A549 (cell line): ENCODE measurements around the gene CACNA1E. TPM values are rescaled to one million over a fixed set of nuclear protein-coding genes. Genes with fewer than 3 reads are reported as not detected.

Source experiments
- ATAC-seq, 2 experiments: fragments of 200-7000 bp in 1 of 2; fragments of >200 bp in 1 of 2; cut with Nextera tagmentation in 1 of 2; cut with Tn5 transposase in 1 of 2; 3 replicates each; pipeline versions ENCODE4 v1.8.0 to v1.9.1; 2018 to 2020; ENCODE audit warnings: mild to moderate bottlenecking in 1 of 2, moderate library complexity in 1 of 2
- CTCF ChIA-PET: fragments of 300-600 bp; sonication (Branson Sonifier 250); formaldehyde crosslinking; extraction: SDS; loops from one replicate; lab custom pipeline; 2021; ENCODE audit warnings: antibody characterized with exemption, inconsistent platforms; lab: Yijun Ruan, JAX
- POLR2A ChIA-PET: fragments of 350-600 bp; formaldehyde crosslinking; extraction: SDS; loops from one replicate; lab custom pipeline; 2021; ENCODE audit warnings: antibody characterized with exemption, inconsistent platforms; lab: Yijun Ruan, JAX
- DNase-seq, 2 experiments: peaks; one replicate each; pipeline versions ENCODE4 v3.0.0 to v3.0.0-alpha.2; 2011 to 2016; ENCODE audit warnings: low read depth in 1 of 2, low spot score in 1 of 2
- FAIRE-seq: peaks from 2 replicates; lab custom pipeline; 2011; peaks lifted over from hg19 to GRCh38; lab: Jason Lieb, UNC
- H3K27ac ChIP-seq, 2 experiments: fragments of >200 bp; sonication (Bioruptor Twin); formaldehyde crosslinking; 3 replicates each; pipeline ENCODE4 v1.5.1; 2016 to 2017
- H3K4me1 ChIP-seq: fragments of >200 bp; sonication (Bioruptor Twin); formaldehyde crosslinking; 3 replicates; pipeline ENCODE4 v1.6.1; 2016
- H3K4me2 ChIP-seq: fragments of >200 bp; sonication (Bioruptor Twin); formaldehyde crosslinking; 3 replicates; pipeline ENCODE4 v1.6.1; 2016
- H3K4me3 ChIP-seq: fragments of >200 bp; sonication (Bioruptor Twin); formaldehyde crosslinking; 3 replicates; pipeline ENCODE4 v1.5.1; 2016
- H3K9me3 ChIP-seq: fragments of >200 bp; sonication (Bioruptor Twin); formaldehyde crosslinking; 3 replicates; pipeline ENCODE4 v1.6.1; 2016
- CEBPB ChIP-seq, 2 experiments: fragments of >200 bp in 1 of 2; sonication (Bioruptor Twin) in 1 of 2; formaldehyde crosslinking in 1 of 2; IDR thresholded peaks; 2 replicates each; pipeline ENCODE4 v1.6.1; 2012 to 2016
- CHD4 ChIP-seq: fragments of 200-600 bp; sonication (generic); IDR thresholded peaks from 2 replicates; pipeline ENCODE4 v1.6.1; 2016; ENCODE audit warnings: antibody characterized with exemption, mild to moderate bottlenecking, borderline replicate concordance
- EHF ChIP-seq: fragments of 250-450 bp; sonication (Bioruptor Pico); IDR thresholded peaks from 2 replicates; pipeline ENCODE4 v1.5.0; 2020; ENCODE audit warnings: mild to moderate bottlenecking
- EP300 ChIP-seq, 2 experiments: fragments of >200 bp; sonication (Bioruptor Twin); formaldehyde crosslinking; IDR thresholded peaks; 2 replicates in 1 of 2; 3 replicates in 1 of 2; pipeline ENCODE4 v1.6.1; 2016 to 2017
- FOSL2 ChIP-seq, 2 experiments: fragments of 450-650 bp in 1 of 2; fragments of >200 bp in 1 of 2; sonication (Bioruptor Twin) in 1 of 2; formaldehyde crosslinking; IDR thresholded peaks; 2 replicates each; pipeline versions ENCODE4 v1.5.0 to v1.6.1; 2016 to 2020; ENCODE audit warnings: mild to moderate bottlenecking in 1 of 2, moderate library complexity in 1 of 2
- GATA3 ChIP-seq: IDR thresholded peaks from 2 replicates; pipeline ENCODE4 v1.6.1; 2012; ENCODE audit warnings: borderline replicate concordance
- HEYL ChIP-seq: fragments of 250-450 bp; sonication (Bioruptor Pico); IDR thresholded peaks from 2 replicates; pipeline ENCODE4 v1.8.0; 2021; ENCODE audit warnings: mild to moderate bottlenecking, moderate library complexity
- JUN ChIP-seq, 2 experiments: fragments of >200 bp; sonication (Bioruptor Twin); formaldehyde crosslinking; IDR thresholded peaks; 2 replicates in 1 of 2; 3 replicates in 1 of 2; pipeline ENCODE4 v1.6.1; 2016 to 2017
- MAFK ChIP-seq: fragments of 450-650 bp; IDR thresholded peaks from 2 replicates; pipeline ENCODE4 v1.6.1; 2014; ENCODE audit not compliant: partially characterized antibody
- MAZ ChIP-seq: fragments of 150-350 bp; IDR thresholded peaks from 2 replicates; pipeline ENCODE4 v1.6.1; 2014; ENCODE audit warnings: antibody characterized with exemption, low read depth, low read length, borderline replicate concordance
- MYC ChIP-seq: IDR thresholded peaks from 2 replicates; pipeline ENCODE4 v1.6.1; 2012; ENCODE audit warnings: mild to moderate bottlenecking, inconsistent platforms, low read length, improper control_type of control experiment, borderline replicate concordance
- NFE2L2 ChIP-seq: fragments of 150-350 bp; conservative IDR thresholded peaks from 2 replicates; pipeline ENCODE4 v1.6.1; 2014; ENCODE audit warnings: low read length
- NR3C1 ChIP-seq: fragments of >200 bp; sonication (Bioruptor Twin); formaldehyde crosslinking; IDR thresholded peaks from 3 replicates; pipeline ENCODE4 v1.6.1; 2017
- PHF8 ChIP-seq: fragments of 200-600 bp; sonication (generic); IDR thresholded peaks from 2 replicates; pipeline ENCODE4 v1.6.1; 2016; ENCODE audit warnings: low read depth, mild to moderate bottlenecking, antibody characterized with exemption, moderate library complexity, borderline replicate concordance
- RCOR1 ChIP-seq: fragments of 150-350 bp; IDR thresholded peaks from 2 replicates; pipeline ENCODE4 v1.6.1; 2014; ENCODE audit warnings: antibody characterized with exemption, low read length, low read depth
- RFX5 ChIP-seq: fragments of 450-650 bp; IDR thresholded peaks from 2 replicates; pipeline ENCODE4 v1.7.1; 2014; ENCODE audit warnings: antibody characterized with exemption, mild to moderate bottlenecking, moderate library complexity
- RNF2 ChIP-seq: fragments of 200-600 bp; sonication (generic); IDR thresholded peaks from 2 replicates; pipeline ENCODE4 v1.6.1; 2016; ENCODE audit warnings: low read depth, mild to moderate bottlenecking, antibody characterized with exemption, moderate library complexity, borderline replicate concordance
- SMC3 ChIP-seq: fragments of >200 bp; sonication (Bioruptor Twin); formaldehyde crosslinking; IDR thresholded peaks from 3 replicates; pipeline ENCODE4 v1.6.1; 2018; ENCODE audit warnings: inconsistent platforms
- TFCP2L1 ChIP-seq: fragments of 250-450 bp; sonication (Bioruptor Pico); IDR thresholded peaks from 2 replicates; pipeline ENCODE4 v1.5.0; 2021; ENCODE audit warnings: mild to moderate bottlenecking
- WGBS: methylation state at CpG from one replicate; pipeline ENCODE4 v1.1.6; 2017; ENCODE audit errors: missing lambda C conversion rate; 5-methylcytosine and 5-hydroxymethylcytosine counted together
- polyA plus RNA-seq, 4 experiments: library from polyadenylated mRNA; depleted of rRNA in 3 of 4; stranded (reverse); fragments of >200 nt; fragmentation: RNase III in 1 of 4; extraction: RNeasy Plus Mini Kit Qiagen cat#74134 plus additional on column Dnase treatment in 1 of 4; gene quantifications; 2 replicates in 3 of 4; 3 replicates in 1 of 4; pipeline ENCODE4 v1.2.3, GENCODE V29; 2011 to 2017
- TF ChIP-seq, protein P1 (sequence below): fragments of >200 bp; sonication (Bioruptor Twin); formaldehyde crosslinking; IDR thresholded peaks from 2 replicates; pipeline ENCODE4 v1.6.1; 2016
- TF ChIP-seq, protein P2 (sequence below): fragments of >200 bp; sonication (Bioruptor Twin); formaldehyde crosslinking; IDR thresholded peaks from 3 replicates; pipeline ENCODE4 v1.5.1; 2016
- TF ChIP-seq, protein P3 (sequence below): fragments of 250-450 bp; sonication (Bioruptor Pico); IDR thresholded peaks from 2 replicates; pipeline ENCODE4 v1.5.0; 2021; ENCODE audit warnings: mild to moderate bottlenecking, moderate library complexity, borderline replicate concordance
- TF ChIP-seq, protein P4 (sequence below): IDR thresholded peaks from 2 replicates; pipeline ENCODE4 v1.6.1; 2012

Gene CACNA1E
- polyA plus RNA-seq, 2 of the 4 experiments (the other 2 are of a cell fraction): 0.01 TPM; not detected in 1

DNA sequence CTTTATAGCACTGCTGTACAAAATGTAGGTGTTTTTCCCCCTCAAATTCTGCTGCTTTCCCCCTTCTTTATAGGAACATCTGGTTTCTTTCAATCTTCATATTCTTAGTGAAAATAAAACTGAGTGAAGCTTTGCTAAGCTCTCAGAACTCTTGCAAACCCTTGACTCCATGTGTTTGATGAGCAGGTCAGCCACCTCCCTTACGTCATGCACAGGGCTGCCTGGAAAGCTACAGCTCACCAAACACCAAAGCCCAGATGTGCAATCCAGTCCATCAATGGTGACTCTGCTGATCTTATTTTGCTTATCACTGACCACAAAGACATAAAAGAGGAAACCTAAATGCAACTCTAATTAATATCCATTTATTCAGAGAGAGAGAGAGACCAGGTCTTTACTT is 5.5 kb downstream of the CACNA1E start (continued):
- TF ChIP-seq NR3C1: no peak

DNA sequence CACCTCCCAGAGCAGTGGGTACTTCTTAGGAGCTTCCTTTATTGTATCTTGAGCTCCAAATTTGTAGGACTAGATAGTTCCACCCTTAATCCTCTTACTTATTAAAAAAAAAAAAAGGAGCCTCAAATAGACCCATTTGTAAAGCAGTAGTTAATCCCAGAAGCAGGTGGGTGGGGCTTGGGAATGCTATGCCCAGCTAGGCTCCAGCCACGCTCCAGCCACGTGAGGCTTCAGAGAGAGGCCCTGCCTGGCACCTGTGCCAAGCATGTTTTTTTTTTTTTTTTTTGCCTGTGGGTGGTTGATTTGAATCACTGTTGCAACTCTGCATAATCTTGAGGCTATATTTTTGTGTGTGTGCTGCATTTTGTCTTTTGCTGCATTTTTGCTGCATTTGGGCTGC is 7.0 kb downstream of the CACNA1E start:
- TF ChIP-seq FOSL2 (IDR thresholded peaks at IDR 0.05) (no peak), FOSL2 (CRISPR knock-in tag; IDR thresholded peaks at IDR 0.05) (no peak), EHF (CRISPR knock-in tag) (no peak), RFX5 (no peak), NFE2L2 (no peak), SMC3 (no peak), HEYL (no peak), EP300 (IDR thresholded peaks at IDR 0.05) (no peak), RCOR1 (no peak), CEBPB (IDR thresholded peaks at IDR 0.05) (no peak), NR3C1 (no peak), CHD4 (no peak), TFCP2L1 (CRISPR knock-in tag) (no peak), MAFK (no peak)
- TF ChIP-seq, protein P1, sequence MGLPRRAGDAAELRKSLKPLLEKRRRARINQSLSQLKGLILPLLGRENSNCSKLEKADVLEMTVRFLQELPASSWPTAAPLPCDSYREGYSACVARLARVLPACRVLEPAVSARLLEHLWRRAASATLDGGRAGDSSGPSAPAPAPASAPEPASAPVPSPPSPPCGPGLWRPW: no peak
- Histone ChIP-seq H3K27ac (no peak overlapping the region), H3K9me3 (no peaks in the 10 kb centered on the region), H3K4me1 (no peaks in the 10 kb centered on the region), H3K4me3 (no peak overlapping the region), H3K4me2 (no peak overlapping the region)
- no peak for DNase-seq
- FAIRE-seq: no peak
- WGBS: 0% methylated on average over 2 of the region's 2 CpGs
- CTCF ChIA-PET: interaction anchor here (0.7 to 2.5 kb wide), 5 partner anchors 10 to 446 kb away, joined by 3 to 10 read pairs (median 4); no protein-coding TSS in a partner anchor
- POLR2A ChIA-PET: no interaction called here
- no peak for ATAC-seq

DNA sequence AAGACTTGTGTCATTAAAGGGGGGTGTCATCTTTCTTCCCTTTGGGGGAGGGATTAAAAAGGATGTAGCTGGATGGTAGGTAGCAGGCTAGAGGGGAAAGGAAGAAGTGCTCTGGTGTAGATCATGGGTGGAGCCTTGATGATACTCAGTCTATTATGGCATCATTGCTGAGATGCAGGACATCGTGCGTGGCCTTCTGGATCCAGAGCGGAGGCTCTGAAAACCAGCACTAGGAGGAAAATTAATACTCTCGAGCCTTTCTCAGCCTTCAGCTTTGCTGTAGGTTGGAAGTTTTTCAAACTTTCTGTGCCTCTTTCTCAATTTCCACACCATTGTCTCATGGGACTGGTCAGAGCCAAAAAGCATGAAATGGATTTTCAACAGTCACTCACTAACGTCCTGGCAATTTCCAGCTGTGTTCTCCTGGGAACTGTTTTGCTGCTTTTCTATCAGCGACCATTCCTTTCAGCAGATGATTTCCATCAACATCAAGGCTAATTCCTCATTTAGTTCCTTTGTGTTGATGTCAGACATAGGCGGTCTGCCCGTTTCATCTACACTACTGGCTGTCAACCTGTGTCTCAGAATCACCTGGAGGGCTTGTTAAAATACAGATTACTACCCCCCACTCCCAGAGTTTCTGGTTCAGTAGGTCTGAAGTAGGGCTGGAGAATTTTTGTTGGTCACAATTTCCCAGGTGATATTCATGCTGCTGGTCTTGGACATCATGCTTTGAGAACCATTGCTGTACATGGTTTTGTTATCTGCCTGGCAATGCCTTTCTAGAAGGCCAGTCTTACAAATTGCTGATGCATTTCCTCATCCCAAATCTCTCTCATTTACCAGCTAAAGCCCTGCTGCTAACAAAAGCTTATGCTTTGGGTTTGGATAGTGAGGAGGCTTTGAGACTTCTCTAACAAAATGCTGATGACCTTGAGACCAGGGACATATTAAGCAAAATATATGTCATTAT is 7.7 kb downstream of the CACNA1E start:
- ATAC-seq (no peak), DNase-seq (no peak), FAIRE-seq (no peak)
- TF ChIP-seq MAZ (no peak), GATA3 (no peak), RNF2 (no peak), PHF8 (no peak), TFCP2L1 (CRISPR knock-in tag) (no peak), JUN (IDR thresholded peaks at IDR 0.05) (no peak), MYC (no peak), EHF (CRISPR knock-in tag) (no peak), RCOR1 (no peak)
- TF ChIP-seq, protein P2, sequence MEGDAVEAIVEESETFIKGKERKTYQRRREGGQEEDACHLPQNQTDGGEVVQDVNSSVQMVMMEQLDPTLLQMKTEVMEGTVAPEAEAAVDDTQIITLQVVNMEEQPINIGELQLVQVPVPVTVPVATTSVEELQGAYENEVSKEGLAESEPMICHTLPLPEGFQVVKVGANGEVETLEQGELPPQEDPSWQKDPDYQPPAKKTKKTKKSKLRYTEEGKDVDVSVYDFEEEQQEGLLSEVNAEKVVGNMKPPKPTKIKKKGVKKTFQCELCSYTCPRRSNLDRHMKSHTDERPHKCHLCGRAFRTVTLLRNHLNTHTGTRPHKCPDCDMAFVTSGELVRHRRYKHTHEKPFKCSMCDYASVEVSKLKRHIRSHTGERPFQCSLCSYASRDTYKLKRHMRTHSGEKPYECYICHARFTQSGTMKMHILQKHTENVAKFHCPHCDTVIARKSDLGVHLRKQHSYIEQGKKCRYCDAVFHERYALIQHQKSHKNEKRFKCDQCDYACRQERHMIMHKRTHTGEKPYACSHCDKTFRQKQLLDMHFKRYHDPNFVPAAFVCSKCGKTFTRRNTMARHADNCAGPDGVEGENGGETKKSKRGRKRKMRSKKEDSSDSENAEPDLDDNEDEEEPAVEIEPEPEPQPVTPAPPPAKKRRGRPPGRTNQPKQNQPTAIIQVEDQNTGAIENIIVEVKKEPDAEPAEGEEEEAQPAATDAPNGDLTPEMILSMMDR: no peak
- TF ChIP-seq, protein P3, sequence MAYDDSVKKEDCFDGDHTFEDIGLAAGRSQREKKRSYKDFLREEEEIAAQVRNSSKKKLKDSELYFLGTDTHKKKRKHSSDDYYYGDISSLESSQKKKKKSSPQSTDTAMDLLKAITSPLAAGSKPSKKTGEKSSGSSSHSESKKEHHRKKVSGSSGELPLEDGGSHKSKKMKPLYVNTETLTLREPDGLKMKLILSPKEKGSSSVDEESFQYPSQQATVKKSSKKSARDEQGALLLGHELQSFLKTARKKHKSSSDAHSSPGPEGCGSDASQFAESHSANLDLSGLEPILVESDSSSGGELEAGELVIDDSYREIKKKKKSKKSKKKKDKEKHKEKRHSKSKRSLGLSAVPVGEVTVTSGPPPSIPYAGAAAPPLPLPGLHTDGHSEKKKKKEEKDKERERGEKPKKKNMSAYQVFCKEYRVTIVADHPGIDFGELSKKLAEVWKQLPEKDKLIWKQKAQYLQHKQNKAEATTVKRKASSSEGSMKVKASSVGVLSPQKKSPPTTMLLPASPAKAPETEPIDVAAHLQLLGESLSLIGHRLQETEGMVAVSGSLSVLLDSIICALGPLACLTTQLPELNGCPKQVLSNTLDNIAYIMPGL (CRISPR knock-in tag): no peak
- TF ChIP-seq, protein P4, sequence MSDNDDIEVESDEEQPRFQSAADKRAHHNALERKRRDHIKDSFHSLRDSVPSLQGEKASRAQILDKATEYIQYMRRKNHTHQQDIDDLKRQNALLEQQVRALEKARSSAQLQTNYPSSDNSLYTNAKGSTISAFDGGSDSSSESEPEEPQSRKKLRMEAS: no peak
- H3K9me3 ChIP-seq: no peaks in the 10 kb centered on the region
- POLR2A ChIA-PET: no interaction called here
- no peak overlapping the region for H3K27ac ChIP-seq
- CTCF ChIA-PET: interaction anchor here (0.7 to 2.5 kb wide), 6 partner anchors 11 to 594 kb away, joined by 3 to 10 read pairs (median 4); no protein-coding TSS in a partner anchor
- H3K4me2 ChIP-seq: no peak overlapping the region
- no peak overlapping the region for H3K4me3 ChIP-seq
- H3K4me1 ChIP-seq: no peaks in the 10 kb centered on the region
- WGBS: 15% methylated on average over 8 of the region's 8 CpGs
